ENCODE measurements around the gene TNFSF11.

Gene TNFSF11

GRCh38 chr13:42561752-42562467, 12.0 kb upstream of the TNFSF11 start:
- DNase-seq, result no peak

- no peak for DNase-seq
Measured at GRCh38 chr13:42567906-42568305, 6.0 kb upstream of the TNFSF11 start.

- no peak for DNase-seq
Measured at GRCh38 chr13:42569576-42570344, 4.2 kb upstream of the TNFSF11 start.

GRCh38 chr13:42571895-42572294, 2.1 kb upstream of the TNFSF11 start:
- no peak for DNase-seq

GRCh38 chr13:42574435-42575311, 721 bp downstream of the TNFSF11 start:
- DNase-seq, result peak; percentile 50

GRCh38 chr13:42575938-42576337, 2.0 kb downstream of the TNFSF11 start:
- DNase-seq, result no peak

GRCh38 chr13:42577538-42577937, 3.6 kb downstream of the TNFSF11 start:
- no peak for DNase-seq

- DNase-seq, result no peak
Measured at GRCh38 chr13:42580644-42581043, 6.7 kb downstream of the TNFSF11 start.

GRCh38 chr13:42581427-42581826, 7.5 kb downstream of the TNFSF11 start:
- DNase-seq, result no peak

- DNase-seq, result no peak
Measured at GRCh38 chr13:42591602-42592001, 17.6 kb downstream of the TNFSF11 start.

GRCh38 chr13:42592915-42593900, 19.3 kb downstream of the TNFSF11 start:
- DNase-seq, result no peak

- DNase-seq, result peak; percentile 35
Measured at GRCh38 chr13:42594481-42595252, 20.7 kb downstream of the TNFSF11 start.

GRCh38 chr13:42595253-42595571, 21.3 kb downstream of the TNFSF11 start:
- no peak for DNase-seq

GRCh38 chr13:42597505-42597904, 23.6 kb downstream of the TNFSF11 start:
- DNase-seq, result no peak

GRCh38 chr13:42600943-42601342, 27.0 kb downstream of the TNFSF11 start:
- DNase-seq, result no peak

GRCh38 chr13:42602906-42603305, 29.0 kb downstream of the TNFSF11 start:
- DNase-seq, result no peak

- no peak for DNase-seq
Measured at GRCh38 chr13:42603571-42603970, 29.6 kb downstream of the TNFSF11 start.

- DNase-seq, result no peak
Measured at GRCh38 chr13:42607546-42607945, 33.6 kb downstream of the TNFSF11 start.

GRCh38 chr13:42610649-42611048, 36.7 kb downstream of the TNFSF11 start:
- no peak for DNase-seq

GRCh38 chr13:42611086-42611779, 37.3 kb downstream of the TNFSF11 start:
- DNase-seq, result no peak

Data from activated CD4-positive, CD25-positive, alpha-beta regulatory T cell treated with anti-CD3 and anti-CD28 coated beads, Interleukin-2, amount 50 U/mL, for 72 hours (primary cell).